Stimulated activated CD8-positive, alpha-beta memory T cell treated with anti-CD3 and anti-CD28 coated beads, Interleukin-15, amount 100 ng/mL, for 1 hour (primary cell): ENCODE results near the gene DUSP23.

Experiments
- DNase-seq: peaks from one replicate; pipeline ENCODE4 v3.0.0-alpha.2; 2020; ENCODE audit warnings: low read depth

Gene DUSP23

GRCh38 chr1:159780583-159781582 is at the start of gene DUSP23:
DUSP23 (plus strand) TSS chr1:159780962; CDS start chr1:159781101, 139 bp downstream.
- DNase-seq, result peak; percentile 94

- no peak for DNase-seq
Observed at GRCh38 chr1:159737238-159737916, 43.4 kb upstream of the DUSP23 start.

GRCh38 chr1:159743651-159744410 is 36.9 kb upstream of the DUSP23 start:
- DNase-seq, result no peak

GRCh38 chr1:159746666-159747065 is 34.1 kb upstream of the DUSP23 start:
- no peak for DNase-seq

GRCh38 chr1:159748370-159748769 is 32.4 kb upstream of the DUSP23 start:
- no peak for DNase-seq

GRCh38 chr1:159749630-159750029 is 31.1 kb upstream of the DUSP23 start:
- no peak for DNase-seq

GRCh38 chr1:159750621-159751020 is 30.1 kb upstream of the DUSP23 start:
- DNase-seq, result no peak

- no peak for DNase-seq
Observed at GRCh38 chr1:159751031-159751430, 29.7 kb upstream of the DUSP23 start.

- DNase-seq, result no peak
Observed at GRCh38 chr1:159752135-159752580, 28.6 kb upstream of the DUSP23 start.

GRCh38 chr1:159753386-159753785 is 27.4 kb upstream of the DUSP23 start:
- no peak for DNase-seq

- no peak for DNase-seq
Observed at GRCh38 chr1:159755451-159756007, 25.2 kb upstream of the DUSP23 start.

- no peak for DNase-seq
Observed at GRCh38 chr1:159756397-159756796, 24.4 kb upstream of the DUSP23 start.

GRCh38 chr1:159763686-159764085 is 17.1 kb upstream of the DUSP23 start:
- DNase-seq, result no peak

GRCh38 chr1:159765806-159766205 is 15.0 kb upstream of the DUSP23 start:
- DNase-seq, result no peak

- no peak for DNase-seq
Observed at GRCh38 chr1:159771127-159771895, 9.5 kb upstream of the DUSP23 start.

GRCh38 chr1:159774465-159774864 is 6.3 kb upstream of the DUSP23 start:
- no peak for DNase-seq

GRCh38 chr1:159775716-159776115 is 5.0 kb upstream of the DUSP23 start:
- DNase-seq, result no peak

GRCh38 chr1:159778266-159778665 is 2.5 kb upstream of the DUSP23 start:
- DNase-seq, result no peak

GRCh38 chr1:159779403-159779851 is 1.3 kb upstream of the DUSP23 start:
- DNase-seq, result no peak

- DNase-seq, result no peak
Observed at GRCh38 chr1:159781992-159782391, 1.2 kb downstream of the DUSP23 start.

- no peak for DNase-seq
Observed at GRCh38 chr1:159783724-159784123, 3.0 kb downstream of the DUSP23 start.
